IPS-18a (cell line): Measurements from ENCODE around the gene CMSS1.

ENCODE experiments used
- H3K27ac ChIP-seq: one replicate; pipeline ENCODE4 v1.5.1; 2013; ENCODE audit warnings: low read length
- H3K27me3 ChIP-seq: one replicate; pipeline ENCODE4 v1.6.1; 2013; ENCODE audit warnings: mild to moderate bottlenecking, low read length; ENCODE audit not compliant: control insufficient read depth, insufficient read depth
- H3K36me3 ChIP-seq: one replicate; pipeline ENCODE4 v1.6.1; 2013; ENCODE audit warnings: low read depth, low read length; ENCODE audit not compliant: control insufficient read depth
- H3K4me1 ChIP-seq: one replicate; pipeline ENCODE4 v1.6.1; 2013; ENCODE audit warnings: low read depth, low read length; ENCODE audit not compliant: control insufficient read depth
- H3K4me3 ChIP-seq: one replicate; pipeline ENCODE4 v1.5.1; 2013; ENCODE audit warnings: low read length
- H3K9ac ChIP-seq: one replicate; pipeline ENCODE4 v1.6.1; 2013; ENCODE audit warnings: mild to moderate bottlenecking, low read length, moderate library complexity
- H3K9me3 ChIP-seq: one replicate; pipeline ENCODE4 v1.6.1; 2013; ENCODE audit warnings: low read depth, low read length; ENCODE audit not compliant: control insufficient read depth

The CMSS1 gene

DNA sequence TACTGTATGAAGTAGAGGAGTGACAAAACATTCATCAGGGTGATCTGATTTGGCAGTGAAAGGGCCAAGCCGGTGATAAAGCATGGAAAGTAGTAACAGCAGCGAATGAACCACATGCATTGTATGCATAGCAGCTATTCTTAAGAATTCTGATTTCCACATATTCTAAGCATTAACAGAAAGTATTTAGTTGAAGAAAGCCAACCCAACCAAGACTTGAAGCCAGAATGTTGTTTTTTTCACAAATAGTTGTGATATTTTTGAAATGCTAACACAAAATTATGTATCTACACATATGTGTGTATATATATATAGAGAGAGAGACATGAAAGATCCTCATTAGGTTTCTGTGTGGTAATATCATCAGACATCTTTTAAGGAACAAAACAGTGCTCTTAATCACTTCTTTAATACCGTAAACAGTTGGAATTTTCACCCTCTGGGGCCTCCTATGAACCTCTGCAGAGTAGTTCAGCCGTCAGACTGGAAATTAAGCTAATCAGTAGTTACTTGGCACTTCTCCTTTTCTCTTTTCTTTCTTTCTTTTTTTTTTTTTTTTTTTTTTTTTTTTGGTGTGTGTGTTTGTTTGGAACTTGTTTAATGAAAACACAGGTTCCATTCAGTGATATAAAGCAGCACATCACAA is 139.6 kb downstream of the CMSS1 start:
- H3K4me1 ChIP-seq: no peaks in the 10 kb centered on the region
- H3K9me3 ChIP-seq: no peaks in the 10 kb centered on the region
- no peaks in the 10 kb centered on the region for H3K27me3 ChIP-seq
- H3K9ac ChIP-seq: no peak overlapping the region
- H3K36me3 ChIP-seq: no peaks in the 10 kb centered on the region
- H3K4me3 ChIP-seq: no peak overlapping the region
- H3K27ac ChIP-seq: no peak overlapping the region

GRCh38 chr3:99958222-99958912 is 140.7 kb downstream of the CMSS1 start:
- Histone ChIP-seq H3K9me3 (no peaks in the 10 kb centered on the region), H3K27ac (no peak overlapping the region), H3K36me3 (no peaks in the 10 kb centered on the region), H3K4me1 (no peaks in the 10 kb centered on the region), H3K9ac (no peak overlapping the region), H3K27me3 (no peaks in the 10 kb centered on the region), H3K4me3 (no peak overlapping the region)

GRCh38 chr3:99960123-99960878 is 142.6 kb downstream of the CMSS1 start:
- H3K36me3 ChIP-seq: no peaks in the 10 kb centered on the region
- no peak overlapping the region for H3K4me3 ChIP-seq
- no peak overlapping the region for H3K9ac ChIP-seq
- H3K9me3 ChIP-seq: no peaks in the 10 kb centered on the region
- no peaks in the 10 kb centered on the region for H3K4me1 ChIP-seq
- H3K27me3 ChIP-seq: no peaks in the 10 kb centered on the region
- H3K27ac ChIP-seq: no peak overlapping the region

DNA sequence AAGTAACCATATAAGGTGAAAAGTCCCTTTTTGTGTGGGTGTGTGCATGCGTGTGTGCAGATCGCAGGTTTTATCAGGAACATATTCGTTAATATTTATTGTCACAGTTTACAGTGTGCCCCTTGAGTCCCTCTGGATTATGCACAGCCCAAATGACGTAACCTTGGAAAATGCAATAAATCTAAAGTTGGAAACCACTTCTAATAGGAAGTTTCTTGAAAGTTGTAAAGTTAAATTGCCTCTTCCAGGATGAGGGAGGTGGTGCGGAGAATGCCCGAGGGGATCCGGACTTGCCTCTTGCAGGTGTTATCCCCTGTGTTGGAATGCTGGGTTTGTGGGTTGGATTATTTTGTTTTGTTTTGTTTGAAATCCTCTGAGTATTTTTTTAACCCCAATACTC is 143.3 kb downstream of the CMSS1 start:
- Histone ChIP-seq H3K9me3 (no peaks in the 10 kb centered on the region), H3K27me3 (no peaks in the 10 kb centered on the region), H3K4me3 (no peak overlapping the region), H3K9ac (no peak overlapping the region), H3K4me1 (no peaks in the 10 kb centered on the region), H3K27ac (no peak overlapping the region), H3K36me3 (no peaks in the 10 kb centered on the region)

- Histone ChIP-seq H3K4me3 (no peak overlapping the region), H3K9ac (no peak overlapping the region), H3K27ac (no peak overlapping the region), H3K36me3 (no peaks in the 10 kb centered on the region), H3K9me3 (no peaks in the 10 kb centered on the region), H3K27me3 (no peaks in the 10 kb centered on the region), H3K4me1 (no peaks in the 10 kb centered on the region)
Measured at GRCh38 chr3:99961756-99962515, 144.3 kb downstream of the CMSS1 start.

DNA sequence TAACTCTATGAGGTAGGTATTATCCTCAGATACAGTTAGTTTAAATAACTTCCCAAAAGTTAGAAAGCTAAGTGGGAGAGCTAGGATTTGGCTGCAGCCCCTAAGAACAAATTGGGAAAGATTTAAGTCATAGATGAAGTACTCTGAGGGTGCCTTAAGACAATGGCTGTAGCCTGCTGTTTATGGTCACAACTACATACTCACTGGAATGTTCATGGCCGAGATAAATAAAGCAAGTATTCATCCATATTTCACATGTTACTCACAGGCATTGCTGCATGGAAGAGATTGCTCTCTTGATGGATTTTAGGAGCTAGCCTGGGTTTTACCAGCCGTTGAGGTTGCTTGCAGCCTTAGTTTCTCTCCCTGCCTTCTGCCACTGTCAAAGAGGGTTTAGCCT is 145.0 kb downstream of the CMSS1 start:
- Histone ChIP-seq H3K4me3 (no peak overlapping the region), H3K9ac (no peak overlapping the region), H3K4me1 (no peaks in the 10 kb centered on the region), H3K27ac (no peak overlapping the region), H3K9me3 (no peaks in the 10 kb centered on the region), H3K36me3 (no peaks in the 10 kb centered on the region), H3K27me3 (no peaks in the 10 kb centered on the region)

- Histone ChIP-seq H3K9ac (no peak overlapping the region), H3K9me3 (no peaks in the 10 kb centered on the region), H3K36me3 (no peaks in the 10 kb centered on the region), H3K27ac (no peak overlapping the region), H3K4me1 (no peaks in the 10 kb centered on the region), H3K27me3 (no peaks in the 10 kb centered on the region), H3K4me3 (no peak overlapping the region)
Measured at GRCh38 chr3:99965077-99965476, 147.4 kb downstream of the CMSS1 start.

- no peak overlapping the region for H3K9ac ChIP-seq
- no peak overlapping the region for H3K4me3 ChIP-seq
- H3K4me1 ChIP-seq: no peaks in the 10 kb centered on the region
- no peak overlapping the region for H3K27ac ChIP-seq
- no peaks in the 10 kb centered on the region for H3K36me3 ChIP-seq
- H3K9me3 ChIP-seq: no peaks in the 10 kb centered on the region
- no peaks in the 10 kb centered on the region for H3K27me3 ChIP-seq
Measured at GRCh38 chr3:99965681-99966408, 148.2 kb downstream of the CMSS1 start.

DNA sequence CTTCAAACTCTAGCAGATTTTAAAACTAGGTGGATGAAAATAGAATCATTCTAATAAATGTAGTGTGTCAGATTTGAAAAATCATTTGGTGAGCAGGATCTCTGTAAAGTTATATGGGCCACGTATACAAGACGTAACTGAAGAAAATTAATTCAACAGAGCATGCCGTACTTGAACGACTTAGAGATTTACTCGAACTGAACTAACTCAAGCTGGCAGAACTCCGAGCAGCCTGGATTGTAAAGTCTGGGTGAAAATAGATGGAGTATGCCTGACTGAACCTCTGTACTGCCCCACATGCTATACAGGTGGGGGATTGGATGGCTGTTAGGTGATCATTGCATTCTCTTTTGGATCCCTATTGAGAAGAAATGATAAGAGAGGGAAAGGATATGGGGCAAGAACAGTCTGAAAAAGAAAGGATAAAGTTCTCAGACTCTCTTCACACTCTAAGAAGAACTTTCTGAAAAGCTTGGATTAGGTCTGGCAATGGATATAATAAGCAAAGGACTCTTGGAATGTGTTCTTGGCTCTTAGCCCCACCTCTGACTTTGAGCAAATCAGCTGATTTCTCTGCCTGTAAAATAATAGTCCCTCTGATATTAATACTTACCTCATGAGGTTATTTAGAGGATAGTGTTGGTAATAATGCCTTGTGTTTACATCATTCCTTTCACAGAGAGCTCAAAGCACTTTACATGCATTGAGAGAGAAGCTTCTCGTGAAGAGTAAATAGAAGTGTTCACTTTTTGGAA is 149.2 kb downstream of the CMSS1 start:
- Histone ChIP-seq H3K27me3 (no peaks in the 10 kb centered on the region), H3K9me3 (no peaks in the 10 kb centered on the region), H3K36me3 (no peaks in the 10 kb centered on the region), H3K4me3 (no peak overlapping the region), H3K27ac (no peak overlapping the region), H3K4me1 (no peaks in the 10 kb centered on the region), H3K9ac (no peak overlapping the region)

DNA sequence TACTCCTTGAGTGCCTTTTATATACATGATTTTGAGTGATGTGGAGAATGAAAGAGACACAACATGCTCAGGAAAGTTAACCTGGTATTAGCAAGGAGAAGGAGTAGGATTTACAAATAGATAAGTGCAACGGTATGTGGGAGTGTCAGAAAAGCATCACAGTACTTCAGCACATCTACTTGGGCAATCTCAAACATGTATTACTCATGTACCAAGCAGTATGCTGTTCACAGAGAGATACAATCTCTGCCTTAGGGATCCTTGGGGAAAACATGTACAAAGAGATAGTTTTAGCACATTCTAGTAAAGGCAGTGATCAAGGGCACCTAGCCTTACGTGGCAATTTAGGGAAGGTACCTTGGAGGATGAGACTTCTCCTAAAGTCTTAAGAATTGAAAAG is 150.1 kb downstream of the CMSS1 start:
- Histone ChIP-seq H3K9me3 (no peaks in the 10 kb centered on the region), H3K27me3 (no peaks in the 10 kb centered on the region), H3K4me3 (no peak overlapping the region), H3K4me1 (no peaks in the 10 kb centered on the region), H3K36me3 (no peaks in the 10 kb centered on the region), H3K27ac (no peak overlapping the region), H3K9ac (no peak overlapping the region)
